Islet of Langerhans (tissue), 1 donor: ENCODE measurements around the gene FGFBP3.

Experiments used
- FAIRE-seq: peaks from one replicate; lab custom pipeline; 2011; peaks lifted over from hg19 to GRCh38; lab: Jason Lieb, UNC

FGFBP3 gene, protein sequence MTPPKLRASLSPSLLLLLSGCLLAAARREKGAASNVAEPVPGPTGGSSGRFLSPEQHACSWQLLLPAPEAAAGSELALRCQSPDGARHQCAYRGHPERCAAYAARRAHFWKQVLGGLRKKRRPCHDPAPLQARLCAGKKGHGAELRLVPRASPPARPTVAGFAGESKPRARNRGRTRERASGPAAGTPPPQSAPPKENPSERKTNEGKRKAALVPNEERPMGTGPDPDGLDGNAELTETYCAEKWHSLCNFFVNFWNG

DNA sequence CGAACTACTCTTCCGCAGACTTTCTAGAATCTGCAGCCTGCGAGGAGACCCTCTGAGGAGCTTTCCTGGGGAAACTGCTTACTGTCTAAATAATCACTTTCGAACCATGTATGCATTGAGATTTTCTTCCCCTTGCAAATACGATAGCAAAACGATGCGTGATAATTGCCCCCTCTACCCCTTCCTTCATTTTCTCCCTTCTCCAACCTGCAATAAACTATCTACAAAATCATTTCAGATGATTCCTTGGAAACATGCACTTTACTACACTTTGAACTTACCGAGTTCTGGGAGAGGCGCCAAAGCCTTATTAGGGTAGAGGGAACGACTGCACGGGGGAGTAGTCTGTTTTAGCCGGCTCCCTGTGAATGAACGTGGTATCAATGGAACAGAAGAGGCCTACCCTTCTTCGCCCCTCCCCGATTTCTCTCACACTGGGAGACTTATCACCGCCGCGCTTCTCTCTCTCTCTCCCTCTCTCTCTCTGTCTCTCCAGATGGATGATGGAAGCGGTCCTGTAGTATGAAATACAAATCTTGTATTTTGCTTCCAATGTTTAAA lies at the start of gene FGFBP3:
Gene FGFBP3 (minus strand): TSS at position 370 of the 561 bp plus-strand sequence. CDS start 517 bp downstream, outside the sequence.
- no peak for FAIRE-seq

DNA sequence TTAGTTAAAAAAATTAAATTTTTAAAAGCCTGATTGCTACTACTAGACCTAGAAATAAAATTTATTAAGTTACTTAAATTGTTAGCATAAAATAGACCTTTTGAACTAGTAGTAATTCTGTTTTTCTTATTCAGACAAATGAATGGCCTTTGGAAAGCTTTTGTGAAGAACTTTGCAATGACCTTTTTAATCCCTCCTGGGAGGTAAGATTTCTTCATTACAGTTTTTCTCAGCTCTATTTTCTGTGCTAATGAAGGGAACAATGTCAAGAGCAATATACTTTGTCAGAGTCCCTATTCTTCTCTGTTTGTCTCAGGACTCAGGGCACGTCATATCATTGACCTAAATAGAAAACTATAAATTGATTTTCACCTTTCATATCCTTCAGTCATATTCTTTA lies 47.8 kb upstream of the FGFBP3 start:
- FAIRE-seq, result no peak

GRCh38 chr10:91955114-91955513 lies 45.8 kb upstream of the FGFBP3 start:
- FAIRE-seq, result no peak

DNA sequence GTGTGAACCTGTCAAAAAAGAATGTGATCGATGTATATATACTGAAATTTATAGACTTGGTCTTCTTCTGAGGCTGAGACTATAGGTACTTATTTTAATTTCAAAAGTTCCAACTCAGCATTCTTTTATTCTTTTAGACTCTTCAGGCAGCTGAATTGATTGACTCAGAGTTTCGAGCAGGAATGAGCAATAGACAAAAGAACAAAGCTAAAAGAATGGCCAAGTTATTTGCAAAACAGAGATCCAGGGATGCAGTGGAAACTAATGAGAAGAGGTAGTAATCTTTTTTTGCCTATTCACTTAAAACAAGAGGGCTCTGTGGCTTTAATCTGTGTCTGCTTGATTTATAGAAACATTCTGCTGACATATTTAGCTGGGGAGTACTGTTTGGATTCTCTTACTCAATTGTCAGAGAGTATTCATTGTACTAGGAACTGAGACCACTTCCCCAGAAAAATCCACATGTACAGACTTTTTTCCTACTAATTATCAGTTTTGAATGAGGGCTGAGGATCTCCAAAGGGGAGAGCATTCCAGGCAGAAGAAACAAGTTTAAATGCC lies 44.4 kb upstream of the FGFBP3 start:
- no peak for FAIRE-seq

- no peak for FAIRE-seq
These were observed 35.8 kb upstream of the FGFBP3 start for GRCh38 chr10:91944880-91945630.

DNA sequence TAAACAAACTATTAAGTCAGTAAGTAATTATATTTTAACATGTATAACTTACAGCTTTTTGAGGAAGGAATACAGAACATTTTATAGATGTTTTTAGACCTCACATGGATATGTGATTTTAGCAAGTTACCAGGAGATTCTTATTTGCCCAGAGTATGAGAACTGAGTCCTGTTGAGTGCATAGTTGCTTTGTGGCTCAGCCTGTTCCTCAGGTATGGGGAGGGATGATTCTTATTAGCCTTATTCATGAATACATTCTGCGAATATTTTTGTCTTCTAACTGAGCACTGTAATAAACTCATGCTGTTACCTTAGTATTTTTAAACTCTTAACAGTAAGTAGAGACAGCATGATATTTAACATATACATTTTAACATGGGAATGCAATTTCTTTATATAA lies 32.1 kb upstream of the FGFBP3 start:
- no peak for FAIRE-seq

DNA sequence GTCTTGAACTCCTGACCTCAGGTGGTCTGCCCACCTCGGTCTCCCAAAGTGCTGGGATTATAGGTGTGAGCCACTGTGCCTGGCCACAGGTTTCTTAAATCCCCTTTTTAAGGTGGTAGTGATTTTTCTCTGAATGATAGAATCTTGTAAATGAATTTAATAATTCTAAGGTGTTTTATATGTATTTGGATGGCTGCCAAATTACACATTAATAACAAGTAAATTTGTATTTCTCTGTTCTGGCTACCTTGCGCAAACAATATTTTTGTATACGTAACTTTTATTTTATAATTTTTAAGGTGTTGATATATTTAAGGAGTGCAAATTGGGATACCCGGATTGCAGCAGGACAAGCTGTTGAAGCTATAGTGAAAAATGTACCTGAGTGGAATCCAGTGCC lies 30.4 kb upstream of the FGFBP3 start:
- peak; percentile 88 for FAIRE-seq

DNA sequence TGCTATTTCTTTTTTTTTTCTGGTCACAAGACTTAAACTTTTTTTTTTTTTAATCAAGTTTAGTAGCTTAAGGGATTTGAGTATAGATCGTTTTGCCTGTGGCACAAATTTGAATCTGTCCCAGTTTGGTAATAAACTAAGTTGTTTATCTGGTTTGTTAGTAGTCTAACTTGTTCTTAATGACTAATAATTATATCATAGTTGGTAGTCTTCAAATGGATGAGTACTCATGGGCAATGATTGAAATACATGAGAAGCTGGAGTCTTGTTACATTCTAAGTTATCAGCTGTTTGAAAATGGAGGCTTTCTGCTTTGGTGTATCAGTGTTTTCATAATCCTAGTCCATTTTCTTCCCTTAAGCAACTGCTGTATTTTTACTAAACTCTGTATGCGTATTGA lies 26.6 kb upstream of the FGFBP3 start:
- FAIRE-seq, result no peak

- no peak for FAIRE-seq
These were observed 23.5 kb upstream of the FGFBP3 start for GRCh38 chr10:91932737-91933136.

DNA sequence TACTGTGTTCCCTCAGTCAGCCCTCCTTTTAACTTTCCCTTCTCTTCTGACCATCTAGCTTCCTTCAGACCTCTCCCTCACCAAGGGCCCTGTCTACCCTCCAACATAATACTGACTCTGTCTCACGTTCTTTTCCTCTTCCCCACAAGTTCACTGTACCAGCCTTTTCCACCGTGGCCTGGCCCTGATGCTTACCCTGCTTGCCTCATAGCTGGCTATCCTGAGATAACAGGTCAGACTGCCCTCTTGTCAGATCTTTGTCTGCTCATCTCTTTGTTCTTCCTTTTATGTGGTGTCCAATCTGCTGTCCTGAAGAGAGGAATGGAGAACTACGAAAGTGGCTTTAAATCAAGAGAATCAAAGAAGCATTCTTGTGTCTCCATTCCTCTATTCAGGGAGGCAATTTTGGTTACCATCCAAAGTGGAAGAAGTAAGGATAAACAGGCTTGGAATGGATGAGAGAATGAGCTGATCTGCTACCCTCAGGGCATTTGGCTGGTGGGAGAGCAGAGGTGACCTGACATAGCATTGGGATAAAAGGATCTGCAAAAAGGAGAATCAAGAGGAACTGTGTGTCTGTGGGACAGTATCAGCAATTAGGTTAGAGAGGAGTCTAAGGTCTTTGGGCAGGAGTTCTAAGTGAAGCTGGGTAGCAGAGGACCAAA lies 22.4 kb upstream of the FGFBP3 start:
- FAIRE-seq, result no peak

DNA sequence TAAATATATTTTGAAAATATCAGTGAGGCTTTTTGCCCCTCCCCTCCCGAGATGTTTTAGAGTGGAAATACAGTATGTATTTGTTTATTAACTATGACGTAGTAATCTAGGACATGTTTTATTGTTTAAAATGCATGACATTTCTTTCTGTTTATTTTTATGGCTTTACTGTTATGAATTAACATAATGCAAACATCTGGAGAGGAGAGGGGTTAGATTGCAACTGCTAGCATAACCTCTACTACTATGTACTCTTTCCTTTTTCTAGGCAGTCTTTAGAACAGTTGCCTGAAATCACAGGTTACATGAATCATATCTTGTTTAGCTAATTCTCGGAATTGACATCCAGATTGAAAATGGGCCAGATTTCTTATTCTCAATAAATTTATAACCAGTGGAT lies 21.7 kb upstream of the FGFBP3 start:
- FAIRE-seq, result peak; percentile 60

DNA sequence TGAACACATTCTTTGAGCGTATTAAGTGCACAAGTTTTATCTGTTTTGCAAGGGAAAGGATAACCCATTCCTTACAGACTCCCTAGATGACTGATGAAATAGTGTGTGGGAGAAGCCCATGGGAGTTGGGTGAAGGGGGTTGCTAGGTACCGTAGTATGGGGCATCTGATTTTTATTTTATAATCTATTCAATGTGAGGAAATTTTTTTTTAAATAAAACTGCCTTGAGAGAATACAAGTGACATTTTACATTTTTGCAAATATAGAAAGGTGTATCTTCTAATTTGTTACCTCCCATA lies 15.7 kb upstream of the FGFBP3 start:
- FAIRE-seq, result no peak

GRCh38 chr10:91924212-91925021 lies 15.1 kb upstream of the FGFBP3 start:
- FAIRE-seq, result peak; percentile 66

GRCh38 chr10:91923371-91924211 lies 14.3 kb upstream of the FGFBP3 start, which contains the start of gene BTAF1:
Gene BTAF1 (plus strand): TSS chr10:91923770. CDS start chr10:91924077, 307 bp downstream.
- peak; percentile 94 for FAIRE-seq

- no peak for FAIRE-seq
These were observed 10.4 kb upstream of the FGFBP3 start for GRCh38 chr10:91919651-91920050.

GRCh38 chr10:91910467-91910866 lies 1.2 kb upstream of the FGFBP3 start:
- no peak for FAIRE-seq

DNA sequence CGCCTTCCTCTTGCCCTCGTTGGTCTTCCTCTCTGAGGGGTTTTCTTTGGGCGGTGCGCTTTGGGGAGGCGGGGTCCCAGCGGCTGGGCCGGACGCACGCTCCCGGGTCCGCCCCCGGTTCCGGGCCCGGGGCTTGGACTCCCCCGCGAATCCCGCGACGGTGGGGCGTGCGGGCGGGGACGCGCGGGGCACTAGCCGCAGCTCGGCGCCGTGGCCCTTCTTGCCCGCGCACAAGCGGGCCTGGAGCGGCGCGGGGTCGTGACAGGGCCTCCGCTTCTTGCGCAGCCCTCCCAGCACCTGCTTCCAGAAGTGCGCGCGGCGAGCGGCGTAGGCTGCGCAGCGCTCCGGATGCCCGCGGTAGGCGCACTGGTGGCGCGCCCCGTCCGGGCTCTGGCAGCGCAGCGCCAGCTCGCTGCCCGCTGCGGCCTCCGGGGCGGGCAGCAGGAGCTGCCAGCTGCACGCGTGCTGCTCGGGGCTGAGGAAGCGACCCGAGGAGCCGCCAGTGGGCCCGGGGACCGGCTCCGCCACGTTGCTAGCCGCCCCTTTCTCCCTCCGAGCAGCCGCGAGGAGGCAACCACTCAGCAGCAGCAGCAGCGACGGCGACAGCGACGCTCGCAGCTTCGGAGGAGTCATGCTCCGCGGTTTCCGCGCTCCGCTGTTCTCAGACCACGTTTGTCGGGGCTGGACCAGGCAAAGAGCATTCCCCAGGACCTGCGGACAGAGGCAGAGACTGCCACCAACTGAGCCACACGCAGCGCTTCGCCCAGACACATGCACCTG lies 759 bp downstream of the FGFBP3 start:
- FAIRE-seq, result no peak

DNA sequence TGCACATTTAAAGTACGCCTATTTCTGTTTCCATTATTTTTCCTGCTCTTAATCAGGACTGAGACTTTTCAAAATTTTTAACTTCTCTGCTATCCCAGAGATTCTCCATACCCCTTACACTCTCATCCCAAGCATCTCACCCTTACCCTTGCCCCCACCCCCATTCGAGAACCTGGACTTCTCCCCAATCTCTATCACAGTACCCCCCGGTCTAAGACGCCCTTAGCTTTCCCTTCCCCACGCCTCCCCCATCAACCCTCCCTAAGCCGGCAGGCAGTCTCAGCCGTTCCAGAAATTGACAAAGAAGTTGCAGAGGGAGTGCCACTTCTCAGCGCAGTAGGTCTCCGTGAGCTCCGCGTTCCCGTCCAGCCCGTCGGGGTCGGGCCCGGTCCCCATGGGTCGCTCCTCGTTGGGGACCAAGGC lies 1.4 kb downstream of the FGFBP3 start:
- no peak for FAIRE-seq

GRCh38 chr10:91907033-91907594 lies 2.2 kb downstream of the FGFBP3 start:
- no peak for FAIRE-seq
